ENCODE results near the gene PGLYRP4. TPM values are rescaled to one million over a fixed set of nuclear protein-coding genes. Genes with fewer than 3 reads are reported as not detected.

The PGLYRP4 gene
- polyA plus RNA-seq, 3 donors: not detected

- DNase-seq: no peak
- intact Hi-C loops (cut with micrococcal nuclease): no loop called here
- no peak overlapping the region for H3K4me3 Mint-ChIP-seq
- H3K27ac Mint-ChIP-seq: no peak overlapping the region
- 97% methylated on average over 4 of the region's 4 CpGs for WGBS (ENCODE audit: insufficient coverage)
- no peak overlapping the region for H3K27ac ChIP-seq (ENCODE audit: low read depth in 1 of 2, low read length in 2 of 2)
- no peaks in the 10 kb centered on the region for H3K36me3 Mint-ChIP-seq
- H3K4me2 ChIP-seq (replicated peaks; ENCODE audit: extremely low read depth, low read length, poor library complexity, severe bottlenecking): no peak overlapping the region
- no peaks in the 10 kb centered on the region for H3K36me3 ChIP-seq (replicated peaks in 1 of 2; ENCODE audit: control insufficient read depth in 1 of 2, insufficient read depth in 2 of 2, low read length in 2 of 2)
- H3K9me3 Mint-ChIP-seq: peaks cover 0 to 3% (median 0%) of the 10 kb centered on the region in 7 donors
- no peak overlapping the region for H3K4me3 ChIP-seq (replicated peaks in 1 of 3; ENCODE audit: low read depth in 2 of 3, low read length in 3 of 3)
- peaks cover 2 to 12% (median 6%) of the 10 kb centered on the region in 3 donors for H3K27me3 Mint-ChIP-seq (ENCODE audit: low read depth in 3 of 3)
- no peak overlapping the region for H3K9ac ChIP-seq (ENCODE audit: insufficient read depth, low read length, poor library complexity, severe bottlenecking)
- peaks cover 48% of the 10 kb centered on the region for H3K4me1 Mint-ChIP-seq
- no peak for TF ChIP-seq CTCF (IDR thresholded peaks at IDR 0.05)
- H3K9me3 ChIP-seq (replicated peaks in 1 of 2; ENCODE audit: control insufficient read depth in 1 of 2, insufficient read depth in 1 of 2, low read length in 2 of 2): no peaks in the 10 kb centered on the region
- no peak overlapping the region for H2AFZ ChIP-seq (ENCODE audit: insufficient read depth, low read depth, low read length, poor library complexity, severe bottlenecking)
- H4K20me1 ChIP-seq (ENCODE audit: insufficient read depth, low read length): no peaks in the 10 kb centered on the region
- no peaks in the 10 kb centered on the region for H3K27me3 ChIP-seq (ENCODE audit: control insufficient read depth in 2 of 2, insufficient read depth in 2 of 2, low read length in 2 of 2)
- peaks cover 28 to 32% of the 10 kb centered on the region in 2 donors for H3K4me1 ChIP-seq (ENCODE audit: control insufficient read depth in 1 of 2, insufficient read depth in 2 of 2, low read length in 2 of 2)
- no peaks in the 10 kb centered on the region for H3K79me2 ChIP-seq (ENCODE audit: insufficient read depth, low read length)
These were observed 7.2 kb downstream of the PGLYRP4 start for GRCh38 chr1:153341431-153341934.

DNA sequence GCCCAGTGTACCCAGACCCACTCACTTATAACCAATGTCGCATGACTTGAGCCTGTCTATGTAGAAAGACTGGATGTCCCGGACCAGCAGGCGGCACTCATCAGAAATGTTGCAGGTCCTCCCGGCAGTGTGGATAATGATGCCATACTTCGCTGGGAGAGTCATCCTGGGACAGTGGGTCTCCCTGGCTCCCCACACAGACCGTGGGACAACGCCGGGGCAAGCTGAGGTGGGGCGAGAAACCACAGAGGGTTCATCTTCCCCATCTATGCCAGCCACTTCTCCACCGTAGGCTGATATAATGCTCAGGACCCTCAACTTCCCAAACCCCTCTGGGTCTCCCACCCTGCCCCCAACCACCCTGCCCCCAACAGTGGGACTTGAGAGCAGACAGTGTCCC, 8.3 kb downstream of the PGLYRP4 start:
- WGBS (ENCODE audit: insufficient coverage): 96% methylated on average over 4 of the region's 10 CpGs
- Histone ChIP-seq H4K20me1 (ENCODE audit: insufficient read depth, low read length) (no peaks in the 10 kb centered on the region), H3K9me3 (replicated peaks in 1 of 2; ENCODE audit: control insufficient read depth in 1 of 2, insufficient read depth in 1 of 2, low read length in 2 of 2) (no peaks in the 10 kb centered on the region), H3K4me2 (replicated peaks; ENCODE audit: extremely low read depth, low read length, poor library complexity, severe bottlenecking) (no peak overlapping the region), H3K27me3 (ENCODE audit: control insufficient read depth in 2 of 2, insufficient read depth in 2 of 2, low read length in 2 of 2) (no peaks in the 10 kb centered on the region), H2AFZ (ENCODE audit: insufficient read depth, low read depth, low read length, poor library complexity, severe bottlenecking) (no peak overlapping the region), H3K27ac (ENCODE audit: low read depth in 1 of 2, low read length in 2 of 2) (no peak overlapping the region), H3K9ac (ENCODE audit: insufficient read depth, low read length, poor library complexity, severe bottlenecking) (no peak overlapping the region), H3K4me3 (replicated peaks in 1 of 3; ENCODE audit: low read depth in 2 of 3, low read length in 3 of 3) (no peak overlapping the region), H3K79me2 (ENCODE audit: insufficient read depth, low read length) (no peaks in the 10 kb centered on the region), H3K4me1 (ENCODE audit: control insufficient read depth in 1 of 2, insufficient read depth in 2 of 2, low read length in 2 of 2) (peaks cover 17 to 21% of the 10 kb centered on the region in 2 donors), H3K36me3 (replicated peaks in 1 of 2; ENCODE audit: control insufficient read depth in 1 of 2, insufficient read depth in 2 of 2, low read length in 2 of 2) (no peaks in the 10 kb centered on the region)
- Mint-ChIP-seq H3K4me3 (no peak overlapping the region), H3K36me3 (no peaks in the 10 kb centered on the region), H3K27me3 (ENCODE audit: low read depth in 3 of 3) (peaks cover 3 to 10% (median 6%) of the 10 kb centered on the region in 3 donors), H3K27ac (no peak overlapping the region), H3K4me1 (peaks cover 37% of the 10 kb centered on the region), H3K9me3 (peaks cover 0 to 3% (median 0%) of the 10 kb centered on the region in 7 donors)
- TF ChIP-seq CTCF (IDR thresholded peaks at IDR 0.05): no peak
- no peak for DNase-seq
- intact Hi-C loops (cut with micrococcal nuclease): no loop called here

Measured in CD14-positive monocyte (primary cell).